ENCODE results near the gene DDX10. TPM values are rescaled to one million over a fixed set of nuclear protein-coding genes. Genes with fewer than 3 reads are reported as not detected.

DDX10 gene
- total RNA-seq (10 to 100 TPM; 26.5 to 34.2 TPM), polyA plus RNA-seq (ENCODE audit: insufficient read length in 2 of 2) (10 to 100 TPM; 20.5 to 22.4 TPM)
- long read RNA-seq, donor 1, full-length matches to known transcripts: 2 of 26 reads
- long read RNA-seq, donor 1, partial matches to known transcripts: 24 of 26 reads
- long read RNA-seq, donor 1, other reads (novel, unspliced or antisense): 0 of 26 reads
- long read RNA-seq, donor 2, partial matches to known transcripts: 0 of 1 reads
- long read RNA-seq, donor 2, other reads (novel, unspliced or antisense): 0 of 1 reads
- long read RNA-seq, donor 3: 0 reads
- long read RNA-seq, donor 4: 0 reads

DNA sequence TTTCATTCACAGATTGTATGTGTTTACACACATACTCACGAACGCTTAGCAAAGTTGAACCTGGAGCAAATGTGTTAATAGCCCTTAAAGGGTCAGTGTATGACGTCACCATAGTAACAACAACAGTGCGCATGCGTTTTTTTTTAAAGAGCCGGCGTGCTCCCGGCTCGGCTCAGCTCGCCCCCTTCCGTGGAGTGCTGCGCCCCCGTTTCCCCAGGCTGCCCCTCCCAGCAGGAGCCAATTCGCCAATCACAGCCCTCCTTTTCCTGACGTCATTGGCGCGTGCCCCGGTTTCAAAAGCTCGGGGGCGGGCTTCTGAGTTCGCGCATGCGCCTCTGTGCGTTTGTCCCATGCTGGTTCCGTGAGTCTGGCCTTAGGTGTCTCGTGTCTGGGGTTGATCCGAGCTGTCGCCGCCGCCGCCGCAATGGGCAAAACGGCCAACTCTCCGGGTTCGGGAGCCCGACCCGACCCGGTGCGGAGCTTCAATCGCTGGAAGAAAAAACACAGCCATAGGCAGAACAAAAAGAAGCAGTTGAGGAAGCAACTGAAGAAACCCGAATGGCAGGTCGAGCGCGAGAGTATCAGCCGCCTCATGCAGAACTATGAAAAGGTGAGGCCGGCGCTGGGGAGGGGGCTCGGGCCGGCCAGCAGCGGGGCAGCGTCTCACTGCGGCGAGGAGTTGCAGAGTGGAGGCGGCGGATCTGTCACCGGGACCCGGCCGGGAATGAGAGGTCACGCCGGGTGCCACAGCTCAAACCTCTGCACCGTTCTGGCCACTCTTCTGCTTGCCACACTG, at the start of gene DDX10:
TSS of gene DDX10 (plus strand) at position 340 of the 796 bp plus-strand sequence. CDS start at position 425, 85 bp downstream.
- Histone ChIP-seq H3K4me3 (ENCODE audit: low read depth, low read length) (peak within 1 kb of the TSS; percentile 96), H3K9me3 (ENCODE audit: control insufficient read depth, insufficient read depth, low read length) (no peaks in the 10 kb centered on the region), H3K4me1 (ENCODE audit: control insufficient read depth, insufficient read depth, low read length) (peaks cover 8% of the 10 kb centered on the region), H3K27ac (ENCODE audit: low read depth, low read length) (peak within 1 kb of the TSS; percentile 64), H3K36me3 (ENCODE audit: control insufficient read depth, insufficient read depth, low read length) (no peaks in the 10 kb centered on the region), H3K27me3 (ENCODE audit: control insufficient read depth, insufficient read depth, low read length) (no peaks in the 10 kb centered on the region)
- DNase-seq (ENCODE audit: low read depth in 4 of 6, low spot score in 6 of 6): peak; percentile 97 to 100 (median 99)
- under 1% methylated on average over 60 of the region's 61 CpGs for WGBS (ENCODE audit: insufficient coverage)

DNA sequence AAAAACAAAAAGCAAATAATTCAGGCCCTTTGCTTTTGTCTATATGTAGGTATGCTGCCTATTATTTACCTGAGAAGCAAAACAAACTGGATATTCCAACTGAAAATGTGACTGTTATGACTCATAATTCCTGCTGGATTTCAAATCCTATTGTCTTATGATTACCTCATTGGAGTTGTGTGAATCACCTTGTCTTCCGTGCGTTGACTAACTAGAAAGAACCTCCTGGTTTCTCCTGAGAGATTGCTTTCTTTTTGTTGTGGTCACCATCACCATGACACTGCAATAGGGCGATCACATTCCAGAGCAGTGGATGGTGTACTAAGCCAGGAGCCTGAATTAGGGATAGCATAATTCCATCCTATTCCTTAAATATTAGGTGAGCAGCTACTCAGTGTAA, 48.3 kb upstream of the DDX10 start:
- no peaks in the 10 kb centered on the region for H3K36me3 ChIP-seq (ENCODE audit: control insufficient read depth, insufficient read depth, low read length)
- H3K4me3 ChIP-seq (ENCODE audit: low read depth, low read length): no peak overlapping the region
- no peaks in the 10 kb centered on the region for H3K9me3 ChIP-seq (ENCODE audit: control insufficient read depth, insufficient read depth, low read length)
- H3K27ac ChIP-seq (ENCODE audit: low read depth, low read length): no peak overlapping the region
- no peaks in the 10 kb centered on the region for H3K4me1 ChIP-seq (ENCODE audit: control insufficient read depth, insufficient read depth, low read length)
- H3K27me3 ChIP-seq (ENCODE audit: control insufficient read depth, insufficient read depth, low read length): no peaks in the 10 kb centered on the region
- DNase-seq (ENCODE audit: low read depth in 4 of 6, low spot score in 6 of 6): no peak
- WGBS (ENCODE audit: insufficient coverage): no CpG with 5 or more reads among the region's 3 CpGs

DNA sequence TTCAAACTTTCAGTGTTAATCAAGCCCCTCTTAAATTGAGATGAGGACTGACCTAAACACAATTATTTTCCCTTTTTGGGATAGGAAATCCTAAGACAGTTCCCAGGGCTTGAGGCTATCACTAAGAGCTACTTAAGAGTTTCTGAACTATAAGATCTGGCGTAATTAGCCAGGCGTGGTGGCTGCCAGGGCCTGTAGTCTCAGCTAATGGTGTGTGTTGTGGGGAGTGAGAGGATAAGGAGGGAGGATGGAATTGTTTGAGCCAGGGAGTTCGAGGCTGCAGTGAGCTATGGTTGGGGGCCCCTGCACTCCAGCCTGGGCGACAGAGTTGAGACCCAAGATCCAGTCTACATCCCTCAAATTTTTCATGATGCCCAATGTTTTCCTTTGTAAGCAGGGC, 47.8 kb upstream of the DDX10 start:
- Histone ChIP-seq H3K4me3 (ENCODE audit: low read depth, low read length) (no peak overlapping the region), H3K27ac (ENCODE audit: low read depth, low read length) (no peak overlapping the region), H3K4me1 (ENCODE audit: control insufficient read depth, insufficient read depth, low read length) (no peaks in the 10 kb centered on the region), H3K9me3 (ENCODE audit: control insufficient read depth, insufficient read depth, low read length) (no peaks in the 10 kb centered on the region), H3K36me3 (ENCODE audit: control insufficient read depth, insufficient read depth, low read length) (no peaks in the 10 kb centered on the region), H3K27me3 (ENCODE audit: control insufficient read depth, insufficient read depth, low read length) (no peaks in the 10 kb centered on the region)
- DNase-seq (ENCODE audit: low read depth in 4 of 6, low spot score in 6 of 6): no peak
- WGBS (ENCODE audit: insufficient coverage): 97% methylated on average over 3 of the region's 4 CpGs

DNA sequence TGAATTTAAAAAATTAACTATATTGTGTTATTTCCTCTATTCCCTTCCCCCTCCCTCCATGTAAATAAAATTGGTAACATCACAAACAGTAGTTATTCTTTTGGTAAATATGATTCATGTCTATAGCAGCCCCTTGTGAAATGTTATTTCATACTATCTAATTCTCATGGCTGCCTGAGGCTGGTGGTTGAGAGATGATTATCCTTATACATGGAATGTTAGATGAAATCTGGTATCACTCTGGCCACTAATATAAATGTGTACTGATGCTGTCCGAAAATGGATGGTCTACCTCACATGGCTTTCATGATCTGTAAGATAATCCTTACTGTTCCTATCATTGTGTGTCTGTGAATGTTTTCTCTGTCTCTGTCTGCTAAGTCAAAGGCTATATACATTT, 46.3 kb upstream of the DDX10 start:
- Histone ChIP-seq H3K27me3 (ENCODE audit: control insufficient read depth, insufficient read depth, low read length) (no peaks in the 10 kb centered on the region), H3K4me3 (ENCODE audit: low read depth, low read length) (no peak overlapping the region), H3K9me3 (ENCODE audit: control insufficient read depth, insufficient read depth, low read length) (no peaks in the 10 kb centered on the region), H3K27ac (ENCODE audit: low read depth, low read length) (no peak overlapping the region), H3K36me3 (ENCODE audit: control insufficient read depth, insufficient read depth, low read length) (no peaks in the 10 kb centered on the region), H3K4me1 (ENCODE audit: control insufficient read depth, insufficient read depth, low read length) (no peaks in the 10 kb centered on the region)
- DNase-seq (ENCODE audit: low read depth in 4 of 6, low spot score in 6 of 6): no peak
- WGBS (ENCODE audit: insufficient coverage): no CpG with 5 or more reads among the region's 1 CpG

DNA sequence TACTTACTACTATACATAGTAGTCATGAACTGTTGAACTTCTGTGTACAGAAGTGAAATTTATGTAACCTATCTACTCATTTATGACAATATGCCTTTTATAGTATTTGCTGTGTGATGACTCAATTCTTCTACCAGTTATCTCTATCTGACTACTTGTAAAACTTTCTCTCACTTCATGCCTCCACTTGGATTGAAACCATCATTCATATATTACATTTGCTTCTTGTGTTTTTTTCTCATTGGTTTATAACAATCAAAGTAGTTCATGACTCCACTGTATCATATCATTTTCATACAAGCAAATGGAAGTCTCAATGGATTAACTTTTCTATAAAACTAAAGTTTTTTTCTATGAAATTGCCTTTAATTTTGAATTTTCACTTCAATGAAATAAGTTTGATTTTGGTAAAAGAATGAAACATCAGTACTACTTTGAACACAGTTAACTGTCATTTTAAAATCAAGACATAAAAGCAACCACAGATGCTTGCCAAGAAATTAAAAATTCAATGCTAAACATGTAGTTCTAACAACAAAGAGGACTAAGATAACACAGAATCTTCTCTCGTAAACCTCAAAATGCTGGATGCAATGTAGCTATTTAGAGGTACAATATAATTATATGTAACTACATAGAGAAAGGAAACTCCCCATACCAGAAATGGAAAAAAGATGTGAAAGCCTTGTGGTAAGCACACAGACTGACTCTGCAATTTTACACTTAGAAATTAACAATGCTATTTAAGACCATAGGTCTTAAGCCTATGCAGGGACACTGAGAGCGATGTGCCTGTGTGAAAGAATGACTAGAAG, 43.7 kb upstream of the DDX10 start:
- Histone ChIP-seq H3K4me3 (ENCODE audit: low read depth, low read length) (no peak overlapping the region), H3K9me3 (ENCODE audit: control insufficient read depth, insufficient read depth, low read length) (no peaks in the 10 kb centered on the region), H3K4me1 (ENCODE audit: control insufficient read depth, insufficient read depth, low read length) (no peaks in the 10 kb centered on the region), H3K36me3 (ENCODE audit: control insufficient read depth, insufficient read depth, low read length) (no peaks in the 10 kb centered on the region), H3K27me3 (ENCODE audit: control insufficient read depth, insufficient read depth, low read length) (no peaks in the 10 kb centered on the region), H3K27ac (ENCODE audit: low read depth, low read length) (no peak overlapping the region)
- 100% methylated on average over 1 of the region's 2 CpGs for WGBS (ENCODE audit: insufficient coverage)
- DNase-seq (ENCODE audit: low read depth in 4 of 6, low spot score in 6 of 6): no peak

DNA sequence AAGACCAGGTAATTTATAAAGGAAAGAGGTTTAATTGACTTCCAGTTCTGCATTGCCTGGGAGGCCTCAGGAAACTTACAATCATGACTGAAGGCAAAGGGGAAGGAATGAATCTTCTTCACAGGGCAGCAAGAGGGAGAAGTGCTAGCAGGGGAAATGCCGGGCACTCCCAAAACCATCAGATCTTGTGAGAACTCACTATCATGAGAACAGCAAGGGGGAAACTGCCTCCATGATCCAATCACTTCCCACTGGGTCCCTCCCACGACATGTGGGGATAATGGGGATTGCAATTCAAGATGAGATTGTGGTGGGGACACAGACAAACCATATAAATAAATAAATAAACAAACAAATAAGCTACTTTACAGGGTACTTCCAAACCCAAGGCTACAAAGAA, 42.5 kb upstream of the DDX10 start:
- Histone ChIP-seq H3K4me3 (ENCODE audit: low read depth, low read length) (no peak overlapping the region), H3K4me1 (ENCODE audit: control insufficient read depth, insufficient read depth, low read length) (no peaks in the 10 kb centered on the region), H3K9me3 (ENCODE audit: control insufficient read depth, insufficient read depth, low read length) (no peaks in the 10 kb centered on the region), H3K27ac (ENCODE audit: low read depth, low read length) (no peak overlapping the region), H3K36me3 (ENCODE audit: control insufficient read depth, insufficient read depth, low read length) (no peaks in the 10 kb centered on the region), H3K27me3 (ENCODE audit: control insufficient read depth, insufficient read depth, low read length) (no peaks in the 10 kb centered on the region)
- no CpG with 5 or more reads among the region's 2 CpGs for WGBS (ENCODE audit: insufficient coverage)
- no peak for DNase-seq (ENCODE audit: low read depth in 4 of 6, low spot score in 6 of 6)

DNA sequence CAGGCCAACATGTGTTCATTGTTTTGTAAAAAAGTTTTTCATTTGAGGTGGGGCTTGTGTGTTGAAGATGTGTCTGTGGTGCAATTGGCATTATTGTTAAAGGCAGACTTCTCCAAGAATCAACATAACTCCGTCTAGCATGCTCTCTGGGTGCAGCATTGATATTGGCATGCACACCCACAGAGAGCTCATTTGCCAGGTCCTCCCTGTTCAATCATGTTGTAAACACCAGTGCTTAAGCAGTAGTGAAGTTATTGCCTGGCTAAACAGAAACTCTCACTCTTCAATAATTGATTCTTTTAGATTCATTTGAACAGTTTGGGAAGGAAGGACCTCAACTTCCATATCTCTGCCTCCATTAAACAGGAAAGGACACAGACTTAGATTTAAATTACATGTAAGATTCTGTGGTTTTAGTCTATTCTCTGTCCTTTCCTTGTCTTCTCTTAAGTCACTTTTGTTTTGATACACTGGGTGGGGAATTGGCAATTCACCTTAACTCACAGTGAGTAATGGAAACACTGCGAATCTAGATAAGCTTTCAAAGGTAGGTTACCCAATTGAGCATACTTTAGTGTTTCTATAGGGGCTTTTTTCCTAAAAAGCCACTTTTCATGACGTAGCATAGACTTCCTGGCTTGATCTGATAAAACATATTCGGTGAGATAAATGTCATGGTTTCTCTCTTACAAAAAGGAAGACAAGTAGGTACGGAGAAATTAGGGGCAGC, 40.5 kb upstream of the DDX10 start:
- Histone ChIP-seq H3K9me3 (ENCODE audit: control insufficient read depth, insufficient read depth, low read length) (peaks cover 2% of the 10 kb centered on the region), H3K4me1 (ENCODE audit: control insufficient read depth, insufficient read depth, low read length) (no peaks in the 10 kb centered on the region), H3K27me3 (ENCODE audit: control insufficient read depth, insufficient read depth, low read length) (no peaks in the 10 kb centered on the region), H3K36me3 (ENCODE audit: control insufficient read depth, insufficient read depth, low read length) (no peaks in the 10 kb centered on the region), H3K4me3 (ENCODE audit: low read depth, low read length) (no peak overlapping the region), H3K27ac (ENCODE audit: low read depth, low read length) (no peak overlapping the region)
- WGBS (ENCODE audit: insufficient coverage): no CpG with 5 or more reads among the region's 5 CpGs
- DNase-seq (ENCODE audit: low read depth in 4 of 6, low spot score in 6 of 6): no peak

DNA sequence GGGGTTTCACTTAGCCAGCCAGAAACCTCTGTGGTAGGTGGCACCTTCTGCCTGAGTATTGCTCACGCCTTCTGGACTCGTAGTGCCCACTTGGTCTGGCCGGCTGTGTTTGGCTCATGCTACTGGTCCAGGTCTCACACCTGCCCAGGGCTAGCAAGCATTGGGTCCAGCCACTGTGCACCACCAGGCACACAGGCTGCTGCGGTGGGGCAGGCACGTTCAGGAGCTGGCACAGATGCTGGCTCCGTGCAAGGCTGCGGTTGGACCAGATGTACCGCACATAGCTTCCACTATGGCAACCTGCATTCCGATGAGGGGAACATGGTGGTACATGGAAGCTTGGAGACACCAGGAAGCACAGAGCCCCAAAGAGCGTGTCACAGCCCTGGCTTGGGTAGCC, 36.5 kb upstream of the DDX10 start:
- DNase-seq (ENCODE audit: low read depth in 4 of 6, low spot score in 6 of 6): no peak
- Histone ChIP-seq H3K9me3 (ENCODE audit: control insufficient read depth, insufficient read depth, low read length) (peaks cover 4% of the 10 kb centered on the region), H3K27me3 (ENCODE audit: control insufficient read depth, insufficient read depth, low read length) (no peaks in the 10 kb centered on the region), H3K4me3 (ENCODE audit: low read depth, low read length) (no peak overlapping the region), H3K36me3 (ENCODE audit: control insufficient read depth, insufficient read depth, low read length) (no peaks in the 10 kb centered on the region), H3K4me1 (ENCODE audit: control insufficient read depth, insufficient read depth, low read length) (no peaks in the 10 kb centered on the region), H3K27ac (ENCODE audit: low read depth, low read length) (no peak overlapping the region)
- 94% methylated on average over 9 of the region's 10 CpGs for WGBS (ENCODE audit: insufficient coverage)

DNA sequence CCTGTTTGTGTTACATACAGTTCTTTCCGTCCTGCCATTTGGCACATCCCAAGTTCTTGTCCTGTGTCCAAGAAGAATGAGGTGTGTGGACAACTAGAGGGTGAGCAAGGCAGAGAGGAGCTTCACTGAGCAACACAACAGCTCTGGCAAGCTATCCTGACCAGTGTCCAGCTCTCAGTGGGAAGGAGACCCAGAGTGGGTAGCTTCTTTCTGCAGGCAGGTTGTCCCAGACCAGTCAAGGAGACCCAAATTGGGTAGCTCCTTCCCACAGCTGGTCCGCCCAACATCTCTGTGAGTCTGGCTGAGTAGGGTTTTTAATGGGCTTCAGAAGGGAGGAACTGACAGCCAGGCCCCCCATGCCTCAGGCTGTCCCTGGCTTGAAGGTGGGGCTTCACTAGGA, 36.1 kb upstream of the DDX10 start:
- no peak for DNase-seq (ENCODE audit: low read depth in 4 of 6, low spot score in 6 of 6)
- peaks cover 4% of the 10 kb centered on the region for H3K9me3 ChIP-seq (ENCODE audit: control insufficient read depth, insufficient read depth, low read length)
- no peak overlapping the region for H3K4me3 ChIP-seq (ENCODE audit: low read depth, low read length)
- H3K4me1 ChIP-seq (ENCODE audit: control insufficient read depth, insufficient read depth, low read length): no peaks in the 10 kb centered on the region
- WGBS (ENCODE audit: insufficient coverage): 100% methylated on average over 1 of the region's 2 CpGs
- no peaks in the 10 kb centered on the region for H3K27me3 ChIP-seq (ENCODE audit: control insufficient read depth, insufficient read depth, low read length)
- no peak overlapping the region for H3K27ac ChIP-seq (ENCODE audit: low read depth, low read length)
- no peaks in the 10 kb centered on the region for H3K36me3 ChIP-seq (ENCODE audit: control insufficient read depth, insufficient read depth, low read length)
